ENCODE measurements around the gene TXLNA. TPM values are rescaled to one million over a fixed set of nuclear protein-coding genes. Genes with fewer than 3 reads are reported as not detected.

The TXLNA gene
- polyA plus RNA-seq, 2 of the 4 experiments (the other 2 are of a cell fraction) = 22.5 to 25.0 TPM

DNA sequence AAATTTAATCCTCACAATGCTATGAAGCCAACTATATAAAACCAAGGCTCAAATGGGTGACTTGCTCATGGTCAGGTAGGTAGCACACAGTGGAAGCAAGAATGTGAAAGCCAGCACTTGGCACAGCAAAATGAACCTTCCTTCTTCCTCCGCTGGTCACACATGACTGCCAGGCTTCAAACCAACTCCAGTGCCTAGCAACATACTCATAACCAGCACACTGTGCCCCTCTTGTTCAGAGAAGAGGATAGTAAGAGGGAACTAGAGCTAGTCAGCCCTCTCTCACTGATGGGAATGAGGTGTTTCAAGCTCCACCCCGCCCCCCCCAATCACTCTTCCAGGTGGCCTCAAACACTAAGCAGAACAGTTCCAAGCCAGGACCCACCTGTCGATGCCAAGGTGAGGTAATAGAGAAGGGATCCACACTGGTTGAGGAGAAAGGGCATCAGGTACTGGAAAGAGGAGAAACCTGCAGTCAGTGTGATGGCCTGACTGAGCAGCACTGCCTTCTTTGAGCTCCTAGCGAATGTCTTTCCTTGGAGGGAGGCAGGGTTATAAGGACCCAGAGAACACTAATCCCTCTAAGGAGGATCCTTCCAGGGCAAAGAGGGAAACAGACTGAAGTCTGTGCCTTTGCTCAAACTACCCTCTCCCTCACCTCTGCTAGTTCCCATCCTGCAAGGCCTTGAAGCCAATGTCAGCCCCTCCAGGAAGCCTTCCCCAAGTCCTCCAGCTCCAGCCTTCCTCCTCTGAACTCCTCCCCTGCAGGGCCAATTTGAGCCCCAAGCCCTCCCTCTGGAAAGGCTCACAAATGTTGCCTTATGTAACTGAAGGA lies 41.5 kb downstream of the TXLNA start:
- Histone ChIP-seq H3K4me1 (peaks cover 18% of the 10 kb centered on the region), H3K4me3 (peak overlapping the region; percentile 86), H3K27ac (peak overlapping the region; percentile 93 to 97), H3K9me3 (no peaks in the 10 kb centered on the region), H3K4me2 (peak overlapping the region; percentile 94)
- no peak for DNase-seq (ENCODE audit: low read depth in 1 of 2, low spot score in 1 of 2)
- CTCF ChIA-PET = interaction anchor here (0.8 to 10.4 kb wide), 5 partner anchors 9 to 96 kb away, joined by 3 to 96 read pairs (median 4); partner anchors contain the start of genes FAM167B and LCK
- TF ChIP-seq TP53 (CRISPR knock-in tag; IDR thresholded peaks at IDR 0.05) = no peak
- no peak for TF ChIP-seq CHD2 (IDR thresholded peaks at IDR 0.05; ENCODE audit: low read length, partially characterized antibody)
- no peak for TF ChIP-seq POLR2A (IDR thresholded peaks at IDR 0.05; ENCODE audit: low read length)
- no peak for TF ChIP-seq HDAC2 (IDR thresholded peaks at IDR 0.05)
- ATAC-seq = no peak
- FAIRE-seq = no peak
- WGBS (ENCODE audit: missing lambda C conversion rate) = 90% methylated on average over 4 of the region's 4 CpGs
- POLR2A ChIA-PET = no interaction called here

DNA sequence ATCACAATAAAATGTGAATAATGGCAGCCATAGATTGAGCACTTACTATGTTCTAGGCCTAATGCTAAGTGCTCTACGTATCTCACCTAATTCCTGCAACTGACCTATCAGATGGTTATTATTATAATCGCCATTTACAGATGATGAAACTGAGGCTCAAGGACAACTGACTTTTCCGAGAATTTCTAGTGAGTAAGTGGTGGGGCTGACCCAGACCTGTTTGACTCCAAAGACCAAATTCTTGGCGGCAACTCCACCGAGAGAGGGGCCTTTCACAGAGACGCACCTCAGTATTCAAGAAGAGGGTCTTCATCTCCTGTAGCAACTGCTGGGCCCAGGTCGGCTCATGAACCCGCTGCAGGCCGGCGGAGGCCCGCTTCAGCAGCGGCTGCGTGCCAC lies 42.1 kb downstream of the TXLNA start:
- ChIA-PET POLR2A (interaction anchor here (1.5 kb wide), 1 partner anchor 27 kb away, joined by 3 read pairs; no protein-coding TSS in a partner anchor), CTCF (interaction anchor here (0.9 to 10.4 kb wide), 3 partner anchors 10 to 95 kb away, joined by 3 to 96 read pairs (median 20); partner anchors contain the start of genes FAM167B and LCK)
- TF ChIP-seq, protein P1, sequence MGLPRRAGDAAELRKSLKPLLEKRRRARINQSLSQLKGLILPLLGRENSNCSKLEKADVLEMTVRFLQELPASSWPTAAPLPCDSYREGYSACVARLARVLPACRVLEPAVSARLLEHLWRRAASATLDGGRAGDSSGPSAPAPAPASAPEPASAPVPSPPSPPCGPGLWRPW (IDR thresholded peaks at IDR 0.05) = no peak
- TF ChIP-seq SMC3 (IDR thresholded peaks at IDR 0.05) = no peak
- TF ChIP-seq ZC3H11A (IDR thresholded peaks at IDR 0.05) = no peak
- no peak for TF ChIP-seq FOXS1 (CRISPR knock-in tag; IDR thresholded peaks at IDR 0.05)
- no peak for TF ChIP-seq MYC (IDR thresholded peaks at IDR 0.05; ENCODE audit: borderline replicate concordance, low read length)
- no peak for TF ChIP-seq TFCP2L1 (CRISPR knock-in tag; IDR thresholded peaks at IDR 0.05)
- TF ChIP-seq PHF8 (IDR thresholded peaks at IDR 0.05; ENCODE audit: borderline replicate concordance, low read depth) = no peak
- no peak for TF ChIP-seq JUNB (IDR thresholded peaks at IDR 0.05)
- TF ChIP-seq, protein P2, sequence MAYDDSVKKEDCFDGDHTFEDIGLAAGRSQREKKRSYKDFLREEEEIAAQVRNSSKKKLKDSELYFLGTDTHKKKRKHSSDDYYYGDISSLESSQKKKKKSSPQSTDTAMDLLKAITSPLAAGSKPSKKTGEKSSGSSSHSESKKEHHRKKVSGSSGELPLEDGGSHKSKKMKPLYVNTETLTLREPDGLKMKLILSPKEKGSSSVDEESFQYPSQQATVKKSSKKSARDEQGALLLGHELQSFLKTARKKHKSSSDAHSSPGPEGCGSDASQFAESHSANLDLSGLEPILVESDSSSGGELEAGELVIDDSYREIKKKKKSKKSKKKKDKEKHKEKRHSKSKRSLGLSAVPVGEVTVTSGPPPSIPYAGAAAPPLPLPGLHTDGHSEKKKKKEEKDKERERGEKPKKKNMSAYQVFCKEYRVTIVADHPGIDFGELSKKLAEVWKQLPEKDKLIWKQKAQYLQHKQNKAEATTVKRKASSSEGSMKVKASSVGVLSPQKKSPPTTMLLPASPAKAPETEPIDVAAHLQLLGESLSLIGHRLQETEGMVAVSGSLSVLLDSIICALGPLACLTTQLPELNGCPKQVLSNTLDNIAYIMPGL (CRISPR knock-in tag; IDR thresholded peaks at IDR 0.05; ENCODE audit: borderline replicate concordance) = no peak
- TF ChIP-seq, protein P3, sequence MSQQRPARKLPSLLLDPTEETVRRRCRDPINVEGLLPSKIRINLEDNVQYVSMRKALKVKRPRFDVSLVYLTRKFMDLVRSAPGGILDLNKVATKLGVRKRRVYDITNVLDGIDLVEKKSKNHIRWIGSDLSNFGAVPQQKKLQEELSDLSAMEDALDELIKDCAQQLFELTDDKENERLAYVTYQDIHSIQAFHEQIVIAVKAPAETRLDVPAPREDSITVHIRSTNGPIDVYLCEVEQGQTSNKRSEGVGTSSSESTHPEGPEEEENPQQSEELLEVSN (IDR thresholded peaks at IDR 0.05; ENCODE audit: borderline replicate concordance, low read depth) = no peak
- TF ChIP-seq, protein P4, sequence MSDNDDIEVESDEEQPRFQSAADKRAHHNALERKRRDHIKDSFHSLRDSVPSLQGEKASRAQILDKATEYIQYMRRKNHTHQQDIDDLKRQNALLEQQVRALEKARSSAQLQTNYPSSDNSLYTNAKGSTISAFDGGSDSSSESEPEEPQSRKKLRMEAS (IDR thresholded peaks at IDR 0.05) = no peak
- TF ChIP-seq, protein P5, sequence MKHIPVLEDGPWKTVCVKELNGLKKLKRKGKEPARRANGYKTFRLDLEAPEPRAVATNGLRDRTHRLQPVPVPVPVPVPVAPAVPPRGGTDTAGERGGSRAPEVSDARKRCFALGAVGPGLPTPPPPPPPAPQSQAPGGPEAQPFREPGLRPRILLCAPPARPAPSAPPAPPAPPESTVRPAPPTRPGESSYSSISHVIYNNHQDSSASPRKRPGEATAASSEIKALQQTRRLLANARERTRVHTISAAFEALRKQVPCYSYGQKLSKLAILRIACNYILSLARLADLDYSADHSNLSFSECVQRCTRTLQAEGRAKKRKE (CRISPR knock-in tag; IDR thresholded peaks at IDR 0.05; ENCODE audit: low read depth) = no peak
- no peak for TF ChIP-seq CEBPB (IDR thresholded peaks at IDR 0.05)
- TF ChIP-seq NPAS2 (CRISPR knock-in tag; IDR thresholded peaks at IDR 0.05; ENCODE audit: borderline replicate concordance) = no peak

More for the DNA sequence above, 42.1 kb downstream of the TXLNA start:
- FAIRE-seq = no peak
- Histone ChIP-seq H3K4me2 (peak overlapping the region; percentile 94), H3K4me3 (peak overlapping the region; percentile 86), H3K27ac (peak overlapping the region; percentile 93 to 97), H3K4me1 (peaks cover 18% of the 10 kb centered on the region), H3K9me3 (no peaks in the 10 kb centered on the region)
- ATAC-seq = peak in 1 of 2 experiments; percentile 54; a peak in 3 of 6 replicates
- no peak for DNase-seq (ENCODE audit: low read depth in 1 of 2, low spot score in 1 of 2)
- 8% methylated on average over 5 of the region's 13 CpGs for WGBS (ENCODE audit: missing lambda C conversion rate)

Data from A549 (cell line).